Kidney capillary endothelial cell (primary cell): ENCODE data around the gene KAT6B.

Experiments used
- DNase-seq: peaks from one replicate; pipeline ENCODE4 v3.0.0-alpha.2; 2018; ENCODE audit warnings: low spot score

The KAT6B gene

DNA sequence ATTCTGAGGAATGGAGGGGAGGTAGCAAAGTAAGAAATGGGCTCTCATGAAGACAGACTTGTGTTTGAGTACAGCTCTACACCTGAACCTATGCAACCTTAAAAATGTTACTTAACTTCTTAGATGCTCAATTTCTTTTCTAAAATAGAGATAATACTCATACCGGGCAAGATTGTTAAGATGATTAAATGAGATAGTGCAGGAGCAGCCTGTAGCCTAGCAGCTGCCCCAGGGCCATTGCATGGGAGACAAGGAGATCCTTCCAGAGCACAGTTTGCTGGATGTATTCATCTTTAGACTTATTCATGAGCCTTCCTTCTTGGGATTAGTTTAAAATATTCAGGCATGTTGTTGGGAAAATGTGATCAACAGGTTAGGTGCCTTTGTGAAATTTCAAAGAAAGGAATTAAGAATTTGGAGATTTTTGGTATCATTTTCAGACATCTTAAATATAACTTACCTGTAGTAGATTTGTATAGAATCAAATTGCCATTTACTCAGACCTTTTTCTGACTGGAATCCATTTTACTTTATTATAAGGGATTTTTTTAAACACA is 130.2 kb downstream of the KAT6B start:
- no peak for DNase-seq

- no peak for DNase-seq
Measured at GRCh38 chr10:74957285-74957961, 131.0 kb downstream of the KAT6B start.

- no peak for DNase-seq
Measured at GRCh38 chr10:74958316-74958715, 131.9 kb downstream of the KAT6B start.

DNA sequence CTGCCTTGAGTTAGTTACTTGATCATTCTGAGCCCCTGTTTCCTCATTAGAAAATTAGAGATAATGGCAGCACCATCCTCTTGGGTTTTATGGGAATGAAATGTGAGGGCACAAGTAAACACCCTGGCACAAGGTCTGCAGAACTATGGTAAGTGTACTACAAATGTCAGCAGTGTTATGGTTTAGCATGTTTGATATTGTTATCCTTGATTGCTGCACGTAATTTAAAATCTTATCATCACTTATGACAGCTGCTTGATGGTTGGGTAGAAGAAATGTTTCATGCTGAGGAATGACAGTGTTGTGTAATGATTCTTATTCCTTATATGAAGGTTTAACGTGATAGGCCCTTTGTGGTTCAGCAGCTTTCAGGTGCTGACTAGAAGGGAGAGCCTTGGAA is 134.3 kb downstream of the KAT6B start:
- no peak for DNase-seq

- DNase-seq = no peak
Measured at GRCh38 chr10:74962517-74962916, 136.1 kb downstream of the KAT6B start.

DNA sequence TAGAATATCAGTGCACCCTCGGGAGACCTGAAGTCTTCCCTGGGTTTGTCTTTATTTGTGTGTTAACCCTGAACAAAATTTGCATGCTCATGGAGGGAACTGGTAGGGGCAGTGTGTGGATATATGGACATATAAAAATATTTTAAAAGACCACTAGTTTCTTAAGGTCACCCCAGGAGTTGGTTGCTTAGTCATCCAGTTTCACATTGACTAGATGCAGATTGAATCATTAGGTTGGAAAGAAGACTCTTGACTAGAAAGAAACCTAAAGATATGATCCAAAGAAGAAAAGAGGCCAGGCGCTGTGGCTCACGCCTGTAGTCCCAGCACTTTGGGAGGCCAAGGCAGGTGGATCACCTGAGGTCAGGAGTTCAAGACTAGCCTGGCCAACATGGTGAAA is 137.1 kb downstream of the KAT6B start:
- DNase-seq = no peak

GRCh38 chr10:74967911-74968666 is 141.7 kb downstream of the KAT6B start:
- no peak for DNase-seq

DNA sequence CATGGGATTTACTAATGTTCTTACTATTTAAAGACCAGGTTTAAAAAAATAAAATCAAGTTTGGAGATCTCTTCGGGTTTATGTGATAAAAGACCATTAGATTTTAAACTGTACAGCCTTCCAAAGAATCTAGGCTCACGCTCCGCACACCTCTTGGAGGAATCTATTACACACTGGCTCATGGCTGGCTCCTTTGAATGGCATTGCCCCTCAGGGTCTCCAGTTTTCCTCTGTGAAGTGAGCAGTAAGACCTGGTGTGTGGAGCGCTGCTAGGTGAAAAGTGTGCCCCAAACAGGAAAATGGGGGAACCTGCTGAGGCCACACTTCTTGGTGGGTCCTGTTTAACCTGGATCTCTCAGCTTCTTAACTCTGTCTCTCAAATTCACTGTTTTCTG is 142.3 kb downstream of the KAT6B start:
- DNase-seq = no peak

GRCh38 chr10:74969093-74969492 is 142.7 kb downstream of the KAT6B start:
- DNase-seq = no peak

- no peak for DNase-seq
Measured at GRCh38 chr10:74969530-74969929, 143.1 kb downstream of the KAT6B start.

DNA sequence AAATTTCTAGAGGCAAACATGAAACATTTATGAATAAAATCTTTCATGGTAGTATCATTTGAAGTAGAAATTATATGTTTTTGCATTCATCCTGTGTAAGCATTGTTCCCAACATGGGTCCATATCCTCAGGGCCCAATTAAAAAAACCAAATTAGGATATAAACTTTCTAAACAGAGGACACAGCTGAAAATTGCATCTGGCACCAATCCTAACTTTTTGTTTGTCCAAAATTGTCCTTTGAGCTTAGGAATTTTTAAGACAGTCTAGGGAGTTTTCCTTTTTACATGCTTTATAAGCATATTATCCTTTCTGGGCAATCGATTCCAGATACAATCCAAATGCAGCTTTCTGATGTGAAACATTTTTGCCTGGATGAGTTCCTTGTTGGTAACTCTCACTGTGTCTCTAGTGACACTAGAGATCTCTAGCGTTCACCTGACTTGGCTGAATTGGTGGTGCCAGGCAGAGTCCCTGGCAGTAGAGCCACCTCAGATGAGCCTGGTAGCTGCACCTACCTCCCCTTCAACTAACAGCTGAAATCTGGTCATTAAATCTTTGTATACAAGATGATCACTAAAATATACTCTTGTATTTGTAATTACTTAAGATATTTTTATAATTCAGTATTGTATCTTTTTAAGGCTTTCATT is 147.5 kb downstream of the KAT6B start:
- no peak for DNase-seq

DNA sequence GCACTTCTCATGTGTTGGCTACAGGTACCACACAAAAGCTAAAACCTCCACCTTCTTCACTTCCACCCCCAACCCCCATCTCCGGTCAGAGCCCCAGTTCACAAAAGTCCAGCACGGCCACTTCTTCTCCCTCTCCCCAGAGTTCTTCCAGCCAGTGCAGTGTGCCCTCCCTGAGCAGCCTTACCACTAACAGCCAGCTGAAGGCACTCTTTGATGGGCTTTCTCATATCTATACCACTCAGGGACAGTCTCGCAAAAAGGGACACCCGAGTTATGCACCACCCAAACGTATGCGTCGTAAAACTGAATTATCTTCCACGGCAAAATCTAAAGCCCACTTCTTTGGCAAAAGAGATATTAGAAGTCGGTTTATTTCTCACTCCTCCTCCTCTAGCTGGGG is 149.4 kb downstream of the KAT6B start:
- DNase-seq = no peak

- no peak for DNase-seq
Measured at GRCh38 chr10:74976565-74976964, 150.2 kb downstream of the KAT6B start.

DNA sequence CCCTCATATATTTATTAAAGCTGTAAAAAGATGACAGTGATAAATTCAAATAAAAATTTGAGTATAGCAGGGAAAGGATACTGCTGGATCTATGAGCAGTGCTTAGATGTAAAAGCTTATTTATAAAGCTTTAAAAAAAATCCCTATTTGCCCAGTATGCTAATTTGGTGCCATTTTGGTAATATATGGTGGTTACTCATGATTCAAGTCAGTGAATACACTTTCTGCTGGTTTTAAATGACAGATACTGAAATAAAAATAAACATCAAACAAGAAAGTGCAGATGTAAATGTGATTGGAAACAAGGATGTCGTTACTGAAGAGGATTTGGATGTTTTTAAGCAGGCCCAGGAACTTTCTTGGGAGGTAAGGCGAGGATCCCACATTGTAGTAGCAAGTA is 150.7 kb downstream of the KAT6B start:
- DNase-seq = no peak

DNA sequence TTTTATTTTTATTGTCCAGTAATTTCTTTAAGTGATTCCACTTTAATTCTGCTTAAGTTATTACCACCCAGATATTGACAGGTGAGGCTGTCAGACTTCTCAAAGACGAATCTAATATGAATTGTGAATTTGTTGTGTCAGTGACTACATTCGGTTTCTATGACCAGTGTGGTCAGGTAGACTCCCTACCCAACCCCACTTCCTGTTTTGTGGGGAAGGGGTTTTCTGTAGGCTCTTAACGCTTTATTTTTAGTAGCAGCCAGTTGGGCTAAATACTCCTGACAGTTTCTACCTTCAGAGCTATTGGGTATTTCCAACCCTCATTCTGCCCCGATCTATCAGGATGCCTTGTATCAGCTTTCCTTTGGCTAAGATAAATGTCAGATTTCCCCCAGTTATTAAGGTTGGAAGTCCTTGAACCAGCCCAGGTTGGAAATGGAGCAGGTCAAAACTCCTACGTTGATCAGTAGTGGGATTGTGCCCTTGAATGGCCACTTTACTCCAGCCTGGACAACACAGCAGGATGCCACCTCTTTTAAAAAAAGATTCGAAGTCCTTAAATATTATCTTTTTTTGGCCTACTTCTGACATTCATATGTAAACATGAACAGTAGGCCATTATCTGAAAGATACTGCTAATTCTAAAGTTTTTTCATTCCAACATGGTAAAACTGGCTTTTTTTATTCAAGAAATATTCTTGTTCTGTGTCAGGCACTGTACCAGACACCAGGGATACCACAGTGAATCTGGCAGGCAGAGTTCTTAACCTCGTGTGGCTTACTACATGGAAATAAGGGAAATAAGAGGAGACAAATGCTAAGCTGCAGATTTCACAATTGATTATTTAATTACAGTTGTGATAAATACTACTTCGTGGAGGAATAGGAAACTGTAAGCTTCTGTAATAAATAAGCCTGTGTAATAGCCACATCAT is 151.8 kb downstream of the KAT6B start:
- no peak for DNase-seq

DNA sequence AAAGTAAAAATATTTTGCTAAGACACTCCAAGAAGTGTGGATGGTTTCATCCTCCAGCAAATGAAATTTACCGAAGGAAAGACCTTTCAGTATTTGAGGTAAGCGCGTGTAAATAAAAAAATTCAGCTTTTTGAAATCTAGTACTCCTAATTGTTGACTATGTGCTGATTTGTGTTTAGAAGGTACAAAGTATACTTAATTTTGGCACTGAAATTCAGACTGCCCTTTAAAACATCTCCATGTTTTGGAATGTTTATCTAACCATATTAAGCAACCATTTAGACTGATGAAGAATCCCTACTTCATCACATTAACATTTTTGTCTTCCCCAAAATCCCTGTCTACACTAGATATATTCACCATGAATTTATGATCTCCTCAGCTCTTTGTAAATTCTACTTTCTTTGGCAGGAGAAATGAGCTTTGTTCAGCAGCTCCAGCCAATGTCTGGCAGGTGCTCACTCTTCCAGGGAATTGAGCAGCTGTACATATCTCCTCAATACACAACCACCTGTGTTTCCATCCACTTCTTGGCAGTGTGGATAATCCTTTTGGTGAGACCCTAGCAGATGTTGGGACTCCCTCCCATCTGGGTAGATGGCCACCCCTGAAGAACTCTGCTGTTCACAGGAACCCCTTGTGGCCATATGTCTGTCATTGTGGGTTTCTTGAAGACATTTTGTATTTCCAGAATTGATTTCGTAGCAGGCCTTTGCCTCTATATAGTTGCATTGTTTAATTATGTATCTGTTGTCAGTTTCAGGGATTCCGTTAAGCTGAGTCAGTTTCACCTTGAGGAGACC is 155.6 kb downstream of the KAT6B start:
- DNase-seq = no peak

- DNase-seq = no peak
Measured at GRCh38 chr10:74982634-74982982, 156.2 kb downstream of the KAT6B start.

GRCh38 chr10:74983383-74983782 is 157.0 kb downstream of the KAT6B start:
- DNase-seq = no peak

- no peak for DNase-seq
Measured at GRCh38 chr10:74987339-74988053, 161.1 kb downstream of the KAT6B start.

DNA sequence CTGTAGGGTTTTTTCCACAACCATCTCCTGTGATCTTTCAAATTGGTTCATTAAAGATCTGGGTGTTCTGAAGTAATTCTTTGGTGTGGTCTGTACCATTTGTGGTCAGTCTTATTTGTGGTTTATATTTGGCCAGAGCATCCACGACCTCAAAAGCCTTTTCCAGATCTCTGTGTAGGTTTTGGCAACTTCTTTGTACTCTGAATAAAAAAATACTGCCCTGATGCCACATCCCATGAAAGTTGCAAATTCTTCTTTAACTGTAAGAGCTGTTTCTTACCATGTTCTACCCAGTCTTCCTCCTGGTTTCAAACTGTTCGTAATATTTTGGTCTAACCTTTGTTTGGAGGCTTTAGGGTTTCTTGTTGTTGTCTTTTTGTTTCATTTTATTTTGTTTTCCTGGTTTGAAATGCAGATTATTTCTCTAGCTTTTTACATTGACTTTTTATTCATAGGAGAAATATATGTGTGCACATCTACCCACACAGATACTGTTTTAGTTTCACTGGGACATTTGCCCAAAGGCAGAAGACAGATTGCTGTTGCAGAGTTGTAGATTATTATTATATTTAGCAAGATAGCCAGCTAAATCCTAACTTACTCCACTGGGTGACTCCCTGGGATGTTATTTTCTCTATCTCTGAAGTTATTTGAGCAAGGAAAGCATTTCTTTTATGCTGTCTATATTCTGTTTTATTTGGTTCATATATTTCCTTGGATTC is 161.8 kb downstream of the KAT6B start:
- DNase-seq = no peak
